Stimulated activated CD8-positive, alpha-beta memory T cell treated with anti-CD3 and anti-CD28 coated beads, Interleukin-15, amount 100 ng/mL, for 4 hours (primary cell): ENCODE results near the gene CTNNA3.

Experiments used
- DNase-seq, 2 donors: peaks; one replicate each; pipeline ENCODE4 v3.0.0-alpha.2; 2020; ENCODE audit warnings: low read depth in 2 of 2

Gene CTNNA3

GRCh38 chr10:66098595-66099480 lies 1597.2 kb downstream of the CTNNA3 start:
- DNase-seq, result no peak

- no peak for DNase-seq
Measured at GRCh38 chr10:66095610-66096009, 1600.4 kb downstream of the CTNNA3 start.

DNA sequence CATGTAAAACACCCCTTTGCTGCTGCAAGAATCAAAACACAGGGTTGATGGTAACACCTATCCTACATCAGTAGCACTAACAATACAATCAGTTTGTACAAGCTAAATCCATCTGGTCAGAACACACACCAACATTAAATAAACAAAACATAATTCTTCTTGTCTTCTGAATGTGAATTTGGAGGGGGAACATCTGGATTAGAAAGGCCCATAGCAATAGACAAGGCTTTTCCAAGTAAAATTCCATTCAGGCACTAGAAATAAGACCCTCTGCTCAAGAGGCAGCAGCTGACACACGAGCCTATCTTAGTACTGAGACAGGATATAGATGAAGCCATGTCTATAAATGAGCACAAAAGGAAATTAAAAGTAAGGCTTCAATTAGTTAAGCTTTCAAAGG lies 1610.1 kb downstream of the CTNNA3 start:
- no peak for DNase-seq

GRCh38 chr10:66071907-66072306 lies 1624.1 kb downstream of the CTNNA3 start:
- no peak for DNase-seq

GRCh38 chr10:66058594-66058993 lies 1637.4 kb downstream of the CTNNA3 start:
- DNase-seq, result no peak

- no peak for DNase-seq
Measured at GRCh38 chr10:66049335-66049734, 1646.7 kb downstream of the CTNNA3 start.

DNA sequence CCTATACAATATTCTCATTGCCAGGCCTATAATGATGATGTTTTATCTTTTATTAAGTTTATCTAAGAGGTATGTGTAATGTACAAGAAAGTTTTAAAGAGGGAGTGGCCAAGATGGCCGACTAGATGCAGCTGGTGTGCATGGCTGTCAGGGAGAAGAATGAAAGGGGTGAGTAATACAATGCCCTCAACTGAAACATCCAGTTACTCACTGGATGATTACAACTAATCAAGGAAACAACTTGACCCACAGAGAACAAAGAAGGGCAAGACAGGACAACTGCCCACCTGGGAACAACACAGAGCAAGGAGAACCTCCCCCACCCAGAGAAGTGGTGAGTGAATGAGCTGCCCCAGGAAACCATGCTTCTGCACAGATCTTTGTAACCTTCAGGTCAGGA lies 1650.1 kb downstream of the CTNNA3 start:
- no peak for DNase-seq

DNA sequence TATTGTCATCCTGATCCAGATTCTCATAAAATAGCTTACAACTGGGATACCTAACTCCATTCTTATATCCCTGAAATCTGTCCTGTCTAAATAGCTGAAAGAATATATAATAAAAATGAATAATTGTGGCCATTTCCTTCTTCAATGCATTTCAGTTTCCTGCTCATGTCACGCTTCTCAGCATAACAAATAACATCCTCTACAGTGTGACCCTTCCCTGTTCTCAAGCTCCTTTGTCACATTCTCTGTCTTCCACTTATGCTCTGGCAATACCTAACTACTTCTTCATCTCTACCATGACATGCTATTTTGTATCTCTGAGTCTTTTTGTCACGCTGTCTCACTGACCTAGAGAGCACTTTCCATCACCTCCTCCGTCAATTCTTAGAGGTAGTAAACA lies 1654.2 kb downstream of the CTNNA3 start:
- DNase-seq, result no peak

DNA sequence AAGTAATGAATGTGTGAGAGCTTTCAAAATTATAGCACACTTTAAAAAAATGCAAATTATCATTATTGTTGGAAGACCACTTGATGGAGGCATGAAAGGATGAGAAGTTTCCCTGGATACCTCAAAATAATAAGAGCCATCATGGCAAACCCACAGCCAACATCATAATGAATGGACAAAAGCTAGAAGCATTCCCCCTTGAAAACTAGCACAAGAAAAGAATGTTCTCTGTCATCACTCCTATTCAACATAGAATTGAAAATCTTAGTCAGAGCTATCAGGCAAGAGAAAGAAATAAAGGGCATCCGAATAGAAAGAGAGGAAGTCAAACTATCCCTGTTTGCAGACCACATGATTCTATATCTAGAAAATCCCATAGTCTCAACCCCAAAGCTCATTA lies 1657.4 kb downstream of the CTNNA3 start:
- DNase-seq, result no peak

GRCh38 chr10:66026321-66026720 lies 1669.7 kb downstream of the CTNNA3 start:
- DNase-seq, result no peak

- no peak for DNase-seq
Measured at GRCh38 chr10:66025186-66025585, 1670.8 kb downstream of the CTNNA3 start.

GRCh38 chr10:66021423-66021822 lies 1674.6 kb downstream of the CTNNA3 start:
- DNase-seq, result no peak

DNA sequence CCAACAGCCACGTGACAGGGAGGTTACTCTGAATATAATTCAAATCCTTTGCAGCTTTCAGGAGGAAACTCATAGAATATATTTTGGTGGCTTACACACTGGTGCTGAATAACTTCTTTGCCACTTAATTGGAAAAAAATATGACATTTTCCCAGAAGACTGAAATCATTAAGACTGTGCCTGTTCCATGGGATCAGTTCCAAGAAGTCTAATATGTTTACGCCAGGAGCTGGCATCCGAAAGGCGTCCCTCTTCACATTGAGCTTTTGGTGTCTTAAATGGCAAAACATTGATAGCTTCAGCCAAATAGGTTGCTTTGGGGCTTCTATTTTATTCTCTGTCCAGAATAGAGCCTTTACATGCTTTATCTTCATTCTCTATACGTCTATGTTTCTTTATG lies 1687.8 kb downstream of the CTNNA3 start:
- no peak for DNase-seq

GRCh38 chr10:66006411-66006810 lies 1689.6 kb downstream of the CTNNA3 start:
- DNase-seq, result no peak

DNA sequence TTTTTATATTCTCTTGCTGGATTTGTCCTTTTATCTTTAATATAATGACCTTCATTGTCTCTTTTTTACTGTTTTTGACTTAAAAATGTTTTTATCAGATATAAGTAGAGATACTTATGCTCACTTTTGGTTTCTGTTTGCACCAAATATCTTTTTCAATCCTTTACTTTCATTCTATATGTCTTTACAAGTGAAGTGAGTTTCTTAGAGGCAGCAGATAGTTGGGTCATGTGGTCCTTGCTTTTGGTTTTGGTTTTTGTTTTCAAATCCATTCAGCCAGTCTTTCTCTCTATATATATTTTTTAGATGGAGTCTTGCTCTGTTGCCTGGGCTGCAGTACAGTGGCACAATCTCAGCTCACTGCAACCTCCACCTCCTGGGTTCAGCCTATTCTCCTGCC lies 1702.5 kb downstream of the CTNNA3 start:
- DNase-seq, result no peak

DNA sequence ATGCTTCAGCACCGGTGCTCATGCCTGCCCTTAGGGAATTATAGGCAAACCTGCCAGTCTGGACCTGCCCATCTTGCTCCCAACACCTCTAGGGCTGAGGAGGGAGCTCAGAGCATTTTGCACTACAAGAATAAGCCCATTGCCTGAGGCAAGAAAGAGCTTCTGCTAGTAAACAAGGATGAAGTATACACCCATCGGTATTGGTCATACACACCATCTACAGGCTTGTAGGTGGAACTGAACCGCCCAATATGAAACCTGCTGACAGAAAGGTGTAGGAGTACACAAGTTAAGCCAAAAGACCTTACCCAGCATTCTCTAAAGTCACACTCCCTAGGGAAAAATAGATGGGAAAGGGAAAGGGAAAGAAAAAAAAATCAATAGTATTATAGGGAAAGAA lies 1727.1 kb downstream of the CTNNA3 start:
- DNase-seq, result no peak

DNA sequence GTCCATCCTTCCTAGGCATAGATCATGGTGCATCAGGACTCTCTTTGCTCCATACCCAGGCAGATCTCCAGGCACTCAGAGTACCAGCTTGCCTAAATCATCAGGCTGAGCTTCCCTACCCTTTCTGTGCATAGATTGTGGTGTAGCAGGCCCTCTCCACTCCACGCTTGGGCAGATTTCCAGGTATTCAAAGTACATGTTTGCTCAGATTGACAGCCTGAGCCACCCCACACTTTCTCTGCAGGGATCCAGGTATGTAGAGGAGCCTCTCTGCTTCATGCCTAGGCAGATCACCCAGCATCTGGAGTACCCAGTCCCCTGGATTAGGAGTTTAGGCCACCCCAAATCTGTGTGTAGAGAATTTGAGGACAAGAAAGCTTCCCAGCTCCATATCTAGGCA lies 1727.6 kb downstream of the CTNNA3 start:
- DNase-seq, result no peak

GRCh38 chr10:65964205-65964604 lies 1731.8 kb downstream of the CTNNA3 start:
- DNase-seq, result no peak

GRCh38 chr10:65952086-65952485 lies 1743.9 kb downstream of the CTNNA3 start:
- no peak for DNase-seq

- no peak for DNase-seq
Measured at GRCh38 chr10:65950075-65950474, 1745.9 kb downstream of the CTNNA3 start.

DNA sequence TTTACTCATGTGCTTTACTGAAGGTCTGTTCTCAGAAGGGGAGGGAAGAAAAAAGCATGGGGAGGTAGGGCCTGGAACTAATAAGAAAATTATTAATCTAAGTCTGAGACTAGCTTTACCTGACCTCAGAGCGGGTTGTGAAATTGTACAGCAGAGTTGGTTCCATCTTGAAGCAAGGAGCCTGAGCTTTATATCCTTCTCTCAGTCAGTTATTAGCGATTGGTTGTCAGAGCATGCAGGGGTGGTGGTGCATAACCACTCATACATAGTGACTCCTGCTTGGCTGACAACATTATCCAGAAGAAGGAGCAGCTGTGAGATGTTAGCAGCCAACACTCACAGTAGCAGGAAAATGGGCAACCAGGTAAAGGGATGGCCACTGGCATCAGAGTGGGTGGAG lies 1746.5 kb downstream of the CTNNA3 start:
- DNase-seq, result no peak

GRCh38 chr10:65945061-65945460 lies 1750.9 kb downstream of the CTNNA3 start:
- DNase-seq, result no peak

DNA sequence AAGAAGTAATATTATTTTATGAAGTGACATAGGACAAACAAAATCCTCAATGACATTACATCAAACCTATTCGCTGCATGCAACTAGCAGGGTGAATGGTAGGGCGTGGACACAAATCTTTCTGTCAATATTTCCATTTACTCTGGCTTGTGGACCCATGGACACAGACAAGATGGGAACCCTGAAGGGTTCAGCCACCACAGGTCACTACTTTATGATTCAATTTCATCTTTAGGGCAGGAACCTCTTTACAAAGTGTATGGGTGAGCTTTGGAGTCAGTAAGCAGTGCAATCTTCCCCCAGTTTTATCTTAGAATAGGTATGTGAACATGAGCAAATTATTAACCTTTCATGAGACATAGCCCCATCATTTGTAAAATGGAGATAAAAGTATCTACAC lies 1752.5 kb downstream of the CTNNA3 start:
- no peak for DNase-seq
